Stimulated activated naive CD8-positive, alpha-beta T cell treated with anti-CD3 and anti-CD28 coated beads, Interleukin-15, Interleukin-2, amounts not matched to agents 100 ng/mL and 50 ng/mL, for 24 hours (primary cell): ENCODE data around the gene PDCL3.

Experiments
- H3K27ac Mint-ChIP-seq: one replicate; pipeline ENCODE4 v1.8.0; 2021; ENCODE audit warnings: mild to moderate bottlenecking, mixed read lengths
- H3K27me3 Mint-ChIP-seq: one replicate; pipeline ENCODE4 v1.8.0; 2021; ENCODE audit warnings: mixed read lengths
- H3K36me3 Mint-ChIP-seq: one replicate; pipeline ENCODE4 v1.8.0; 2021; ENCODE audit warnings: low read depth, mixed read lengths
- H3K4me1 Mint-ChIP-seq: one replicate; pipeline ENCODE4 v1.8.0; 2021; ENCODE audit warnings: low read depth, mixed read lengths
- H3K4me3 Mint-ChIP-seq: one replicate; pipeline ENCODE4 v1.8.0; 2021; ENCODE audit warnings: mild to moderate bottlenecking, mixed read lengths
- H3K9me3 Mint-ChIP-seq: one replicate; pipeline ENCODE4 v1.8.0; 2021; ENCODE audit warnings: mixed read lengths

The PDCL3 gene

DNA sequence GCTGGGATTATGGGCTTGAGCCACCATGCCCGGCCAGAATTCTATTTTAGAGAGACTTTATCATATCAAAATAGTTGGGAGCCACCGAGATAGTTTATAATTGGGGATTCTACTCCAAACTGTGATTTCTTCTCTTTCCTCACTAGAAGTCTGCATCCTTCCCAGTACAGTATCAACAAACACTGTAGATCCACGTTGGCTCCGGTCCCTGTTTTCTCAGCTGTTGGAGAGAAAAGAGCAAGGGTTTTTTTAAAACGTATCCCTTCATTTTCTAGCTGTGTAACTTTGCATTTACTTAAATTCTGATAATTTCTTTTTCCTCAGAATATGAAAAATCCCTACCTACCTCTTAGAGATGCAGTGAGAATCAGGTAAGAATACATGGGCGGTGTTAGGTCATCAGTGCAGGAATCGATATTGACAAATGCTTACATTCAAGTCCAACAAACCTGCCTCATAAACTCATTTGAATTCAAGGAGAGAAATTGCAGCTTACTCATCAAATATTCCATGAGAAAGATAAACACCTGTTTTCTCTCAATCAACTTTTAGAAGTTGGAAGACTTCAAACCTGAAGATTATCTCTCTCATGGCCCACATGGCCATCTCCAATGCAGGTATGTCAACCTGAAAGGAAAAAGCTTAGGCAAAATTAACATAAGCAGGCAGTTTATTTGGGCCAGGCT, 17.7 kb upstream of the PDCL3 start:
- peaks cover 5% of the 10 kb centered on the region for H3K27me3 Mint-ChIP-seq
- no peaks in the 10 kb centered on the region for H3K4me1 Mint-ChIP-seq
- H3K27ac Mint-ChIP-seq = no peak overlapping the region
- H3K9me3 Mint-ChIP-seq = no peaks in the 10 kb centered on the region
- no peak overlapping the region for H3K4me3 Mint-ChIP-seq
- no peaks in the 10 kb centered on the region for H3K36me3 Mint-ChIP-seq

- Mint-ChIP-seq H3K27ac (no peak overlapping the region), H3K4me3 (no peak overlapping the region), H3K27me3 (peaks cover 7% of the 10 kb centered on the region), H3K4me1 (no peaks in the 10 kb centered on the region), H3K36me3 (no peaks in the 10 kb centered on the region), H3K9me3 (no peaks in the 10 kb centered on the region)
These were observed 16.3 kb upstream of the PDCL3 start for GRCh38 chr2:100546469-100546868.

GRCh38 chr2:100548771-100549170, 14.0 kb upstream of the PDCL3 start:
- Mint-ChIP-seq H3K4me3 (no peak overlapping the region), H3K36me3 (no peaks in the 10 kb centered on the region), H3K27me3 (peaks cover 7% of the 10 kb centered on the region), H3K27ac (no peak overlapping the region), H3K9me3 (no peaks in the 10 kb centered on the region), H3K4me1 (no peaks in the 10 kb centered on the region)

DNA sequence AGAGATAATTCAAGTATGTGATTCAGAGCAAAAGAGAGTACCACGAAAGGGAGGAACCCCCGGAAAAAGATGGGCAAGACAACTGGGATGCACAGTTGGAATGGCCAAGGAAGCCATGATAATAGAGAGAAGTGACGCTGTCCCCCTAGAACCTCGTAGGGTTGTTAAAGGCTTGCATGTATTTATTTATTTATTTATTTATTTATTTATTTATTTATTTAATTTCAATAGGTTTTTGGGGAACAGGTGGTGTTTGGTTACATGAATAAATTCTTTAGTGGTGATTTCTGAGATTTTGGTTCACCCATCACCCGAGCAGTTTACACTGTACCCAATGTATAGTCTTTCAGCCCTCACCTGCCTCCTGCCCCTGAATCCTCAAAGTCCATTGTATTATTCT, 11.5 kb upstream of the PDCL3 start:
- Mint-ChIP-seq H3K4me3 (no peak overlapping the region), H3K4me1 (peaks cover 13% of the 10 kb centered on the region), H3K27ac (no peak overlapping the region), H3K9me3 (no peaks in the 10 kb centered on the region), H3K27me3 (peaks cover 7% of the 10 kb centered on the region), H3K36me3 (no peaks in the 10 kb centered on the region)

GRCh38 chr2:100554798-100555407, 7.9 kb upstream of the PDCL3 start:
- H3K9me3 Mint-ChIP-seq = no peaks in the 10 kb centered on the region
- H3K27ac Mint-ChIP-seq = peak overlapping the region; percentile 57
- peaks cover 3% of the 10 kb centered on the region for H3K27me3 Mint-ChIP-seq
- H3K36me3 Mint-ChIP-seq = no peaks in the 10 kb centered on the region
- H3K4me1 Mint-ChIP-seq = peaks cover 13% of the 10 kb centered on the region
- H3K4me3 Mint-ChIP-seq = peak overlapping the region; percentile 58

GRCh38 chr2:100556746-100557145, 6.0 kb upstream of the PDCL3 start:
- no peak overlapping the region for H3K27ac Mint-ChIP-seq
- H3K4me3 Mint-ChIP-seq = no peak overlapping the region
- H3K27me3 Mint-ChIP-seq = no peaks in the 10 kb centered on the region
- no peaks in the 10 kb centered on the region for H3K36me3 Mint-ChIP-seq
- H3K9me3 Mint-ChIP-seq = no peaks in the 10 kb centered on the region
- peaks cover 20% of the 10 kb centered on the region for H3K4me1 Mint-ChIP-seq

GRCh38 chr2:100560216-100560830, 2.5 kb upstream of the PDCL3 start:
- H3K4me1 Mint-ChIP-seq = peaks cover 28% of the 10 kb centered on the region
- H3K27me3 Mint-ChIP-seq = no peaks in the 10 kb centered on the region
- H3K4me3 Mint-ChIP-seq = no peak overlapping the region
- no peaks in the 10 kb centered on the region for H3K9me3 Mint-ChIP-seq
- no peak overlapping the region for H3K27ac Mint-ChIP-seq
- peaks cover 3% of the 10 kb centered on the region for H3K36me3 Mint-ChIP-seq

GRCh38 chr2:100561191-100561590, 1.6 kb upstream of the PDCL3 start:
- Mint-ChIP-seq H3K36me3 (peaks cover 8% of the 10 kb centered on the region), H3K27me3 (no peaks in the 10 kb centered on the region), H3K9me3 (no peaks in the 10 kb centered on the region), H3K4me3 (peak overlapping the region; percentile 24), H3K27ac (peak overlapping the region; percentile 97), H3K4me1 (peaks cover 28% of the 10 kb centered on the region)

DNA sequence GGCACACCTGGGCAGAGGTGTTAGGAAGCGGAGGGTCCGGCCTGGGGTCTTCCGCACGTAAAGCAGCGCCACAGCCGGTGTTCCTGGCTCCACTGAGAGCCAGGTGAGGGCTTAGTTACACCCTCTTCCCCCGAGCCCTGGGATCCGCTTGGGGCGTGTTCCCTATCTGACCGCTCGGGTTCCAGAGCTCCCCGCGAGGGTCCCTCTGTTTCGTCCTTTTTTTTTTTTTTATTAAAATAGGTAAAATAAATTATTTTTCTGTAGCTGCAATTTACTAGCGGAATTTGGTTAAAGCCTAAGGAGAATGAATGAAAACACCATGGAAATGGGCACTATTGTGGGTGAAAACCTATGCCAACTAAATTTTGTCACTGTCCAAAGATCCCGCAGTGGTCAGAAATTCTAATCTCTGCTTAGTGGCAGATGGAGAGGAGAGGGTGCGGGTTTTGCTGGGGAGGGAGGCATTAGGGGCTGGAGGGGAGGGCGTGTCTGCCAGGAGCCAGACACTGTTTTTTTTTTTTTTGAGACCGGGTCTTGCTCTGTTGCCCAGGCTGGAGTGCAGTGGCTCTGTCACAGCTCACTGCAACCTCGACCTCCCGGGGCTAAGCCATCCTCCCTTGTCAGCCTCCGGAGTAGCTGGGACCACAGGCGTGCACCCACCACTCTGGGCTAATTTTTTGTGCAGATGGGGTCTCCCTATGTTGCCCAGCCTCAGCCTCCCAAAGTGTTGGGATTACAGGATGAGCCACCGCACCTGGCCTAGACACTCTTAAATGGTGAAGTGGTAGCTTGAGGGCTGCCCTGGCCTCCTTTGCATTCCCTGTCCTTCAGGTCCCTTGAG, 834 bp downstream of the PDCL3 start:
- Mint-ChIP-seq H3K36me3 (peaks cover 24% of the 10 kb centered on the region), H3K4me1 (peaks cover 31% of the 10 kb centered on the region), H3K27ac (peak overlapping the region; percentile 86), H3K27me3 (no peaks in the 10 kb centered on the region), H3K4me3 (peak overlapping the region; percentile 93), H3K9me3 (no peaks in the 10 kb centered on the region)

DNA sequence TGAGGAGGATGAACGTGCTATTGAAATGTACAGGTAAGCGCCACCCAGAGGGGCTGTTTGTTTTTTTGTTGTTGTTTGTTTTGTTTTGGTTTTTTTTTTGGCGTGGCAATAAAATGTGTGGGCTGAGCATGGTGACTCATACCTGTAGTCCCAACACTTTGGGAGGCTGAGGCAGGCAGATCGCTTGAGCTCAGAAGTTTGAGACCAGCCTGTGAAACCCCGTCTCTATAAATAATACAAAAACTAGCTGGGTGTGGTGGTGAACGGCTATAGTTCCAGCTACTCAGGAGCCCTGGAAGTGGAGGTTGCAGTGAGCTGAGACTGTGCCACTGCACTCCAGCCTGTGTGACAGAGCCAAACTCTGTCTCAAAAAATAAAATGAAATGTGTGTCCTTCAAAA, 6.2 kb downstream of the PDCL3 start:
- H3K27ac Mint-ChIP-seq = no peak overlapping the region
- peaks cover 61% of the 10 kb centered on the region for H3K36me3 Mint-ChIP-seq
- peaks cover 20% of the 10 kb centered on the region for H3K4me1 Mint-ChIP-seq
- H3K9me3 Mint-ChIP-seq = no peaks in the 10 kb centered on the region
- no peak overlapping the region for H3K4me3 Mint-ChIP-seq
- no peaks in the 10 kb centered on the region for H3K27me3 Mint-ChIP-seq

- H3K36me3 Mint-ChIP-seq = peaks cover 64% of the 10 kb centered on the region
- peak overlapping the region; percentile 6 for H3K27ac Mint-ChIP-seq
- H3K4me1 Mint-ChIP-seq = peaks cover 8% of the 10 kb centered on the region
- H3K4me3 Mint-ChIP-seq = no peak overlapping the region
- H3K27me3 Mint-ChIP-seq = no peaks in the 10 kb centered on the region
- H3K9me3 Mint-ChIP-seq = no peaks in the 10 kb centered on the region
These were observed 8.9 kb downstream of the PDCL3 start for GRCh38 chr2:100571668-100572067.

GRCh38 chr2:100577777-100578176, 15.0 kb downstream of the PDCL3 start:
- peaks cover 26% of the 10 kb centered on the region for H3K4me1 Mint-ChIP-seq
- H3K27ac Mint-ChIP-seq = no peak overlapping the region
- no peak overlapping the region for H3K4me3 Mint-ChIP-seq
- H3K36me3 Mint-ChIP-seq = peaks cover 24% of the 10 kb centered on the region
- no peaks in the 10 kb centered on the region for H3K27me3 Mint-ChIP-seq
- H3K9me3 Mint-ChIP-seq = no peaks in the 10 kb centered on the region

DNA sequence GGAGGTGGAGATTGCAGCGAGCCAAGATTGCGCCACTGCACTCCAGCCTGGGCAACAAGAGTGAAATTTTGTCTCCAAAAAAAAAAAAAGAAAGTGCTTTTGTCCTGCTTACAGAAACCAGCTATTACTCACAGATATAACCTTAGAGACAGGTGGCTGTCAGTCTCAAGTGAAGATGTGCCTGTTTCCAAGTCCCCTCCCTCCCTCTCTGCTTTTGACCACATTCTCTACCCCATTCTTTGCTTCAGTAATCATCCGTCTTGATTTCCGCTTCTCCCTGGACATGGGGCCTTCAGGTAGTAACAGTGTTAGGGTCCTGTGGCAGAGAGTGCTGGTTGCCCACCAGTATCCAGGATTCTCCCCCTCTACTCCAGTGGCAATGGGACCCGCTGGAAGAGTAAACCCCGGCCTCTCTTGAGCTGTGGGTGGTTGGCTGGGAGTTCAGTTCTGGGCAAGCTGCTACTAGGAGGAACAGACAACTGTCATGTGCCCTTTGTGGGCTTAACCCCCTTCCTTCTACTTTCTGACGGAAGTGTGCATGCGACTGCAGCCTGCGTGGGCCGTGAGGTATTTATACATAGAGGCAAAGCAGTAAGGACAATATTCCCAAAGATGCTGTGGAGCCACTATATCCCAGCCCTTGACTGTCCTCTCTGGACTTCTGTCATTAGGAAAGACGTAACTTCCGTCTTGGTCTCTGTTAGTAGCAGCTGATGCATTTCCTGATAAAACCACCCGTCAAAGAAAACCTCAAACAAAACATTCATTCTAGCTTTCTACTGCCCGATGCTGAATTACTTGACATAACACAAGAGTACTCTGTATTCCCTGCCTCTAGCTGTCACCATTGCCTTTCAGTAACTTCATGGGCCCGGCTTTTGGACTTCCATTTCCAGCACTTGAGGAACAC, 17.8 kb downstream of the PDCL3 start:
- Mint-ChIP-seq H3K4me3 (peak overlapping the region; percentile 65), H3K36me3 (peaks cover 6% of the 10 kb centered on the region)

DNA sequence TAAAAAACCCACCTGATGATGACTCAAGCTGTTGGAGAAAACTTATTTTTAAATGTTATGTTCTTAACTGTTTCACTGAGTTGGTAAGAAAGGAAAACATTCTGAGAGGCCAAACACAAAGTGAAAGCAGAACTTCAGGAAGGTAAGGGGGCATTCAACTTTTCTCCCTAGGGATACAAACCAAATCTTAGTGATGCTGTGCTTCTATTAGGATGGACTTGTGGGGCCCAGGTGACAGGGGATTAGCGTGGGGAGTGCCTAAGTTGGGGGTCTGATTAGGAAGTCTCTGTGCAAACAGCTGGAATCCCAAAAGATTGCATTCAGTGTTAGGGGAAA, 18.5 kb downstream of the PDCL3 start:
- Mint-ChIP-seq H3K36me3 (peaks cover 2% of the 10 kb centered on the region), H3K27me3 (no peaks in the 10 kb centered on the region), H3K4me3 (peak overlapping the region; percentile 65), H3K27ac (peak overlapping the region; percentile 89), H3K9me3 (no peaks in the 10 kb centered on the region), H3K4me1 (peaks cover 38% of the 10 kb centered on the region)

More for the DNA sequence above, 17.8 kb downstream of the PDCL3 start:
- Mint-ChIP-seq H3K9me3 (no peaks in the 10 kb centered on the region), H3K27ac (peak overlapping the region; percentile 89), H3K27me3 (no peaks in the 10 kb centered on the region), H3K4me1 (peaks cover 38% of the 10 kb centered on the region)
